H9 (cell line): ENCODE measurements around the gene LRRK2. TPM values are rescaled to one million over a fixed set of nuclear protein-coding genes. Genes with fewer than 3 reads are reported as not detected.

Source experiments
- DNase-seq: peaks from one replicate; pipeline ENCODE4 v3.0.0-alpha.2; 2017
- H2AFZ ChIP-seq: one replicate; pipeline ENCODE4 v1.6.1; 2013; ENCODE audit warnings: mild to moderate bottlenecking, low read length, control low read depth, moderate library complexity
- H2AK5ac ChIP-seq: 2 replicates; pipeline ENCODE4 v1.6.1; 2013; ENCODE audit warnings: low read length, control low read depth, mixed read lengths; ENCODE audit not compliant: insufficient read length
- H2BK120ac ChIP-seq: one replicate; pipeline ENCODE4 v1.6.1; 2013; ENCODE audit warnings: low read depth, mild to moderate bottlenecking, low read length, control low read depth, inconsistent platforms; ENCODE audit not compliant: poor library complexity, severe bottlenecking
- H2BK12ac ChIP-seq: 2 replicates; pipeline ENCODE4 v1.6.1; 2013; ENCODE audit warnings: low read length, control low read depth, mixed read lengths, low read depth; ENCODE audit not compliant: insufficient read length
- H2BK15ac ChIP-seq: 2 replicates; pipeline ENCODE4 v1.6.1; 2013; ENCODE audit warnings: low read depth, low read length, control low read depth
- H2BK20ac ChIP-seq: one replicate; pipeline ENCODE4 v1.6.1; 2013; ENCODE audit warnings: low read depth, mild to moderate bottlenecking, low read length, control low read depth, inconsistent platforms; ENCODE audit not compliant: poor library complexity, severe bottlenecking
- H2BK5ac ChIP-seq: 2 replicates; pipeline ENCODE4 v1.6.1; 2013; ENCODE audit warnings: low read length, control low read depth, mixed read lengths; ENCODE audit not compliant: insufficient read length
- H3K14ac ChIP-seq: 2 replicates; pipeline ENCODE4 v1.6.1; 2013; ENCODE audit warnings: low read length, control low read depth; ENCODE audit not compliant: insufficient read depth
- H3K18ac ChIP-seq: 2 replicates; pipeline ENCODE4 v1.6.1; 2013; ENCODE audit warnings: low read depth, mild to moderate bottlenecking, mixed read lengths, low read length, control low read depth; ENCODE audit not compliant: insufficient read length
- H3K23ac ChIP-seq: 2 replicates; pipeline ENCODE4 v1.6.1; 2013; ENCODE audit warnings: low read length, control low read depth, mixed read lengths, low read depth; ENCODE audit not compliant: insufficient read length
- H3K23me2 ChIP-seq: 2 replicates; pipeline ENCODE4 v1.6.1; 2013; ENCODE audit warnings: low read depth, mild to moderate bottlenecking, mixed read lengths, low read length, control low read depth; ENCODE audit not compliant: insufficient read length, poor library complexity, severe bottlenecking
- H3K27ac ChIP-seq: 2 replicates; pipeline ENCODE4 v1.5.1; 2013; ENCODE audit warnings: low read length, control low read depth, mixed read lengths, low read depth; ENCODE audit not compliant: insufficient read length
- H3K27me3 ChIP-seq: 2 replicates; pipeline ENCODE4 v1.6.1; 2013; ENCODE audit warnings: low read length, control low read depth, inconsistent platforms; ENCODE audit not compliant: insufficient read depth
- H3K4ac ChIP-seq: 2 replicates; pipeline ENCODE4 v1.6.1; 2013; ENCODE audit warnings: low read depth, mild to moderate bottlenecking, control low read depth, inconsistent platforms, low read length, moderate library complexity
- H3K4me1 ChIP-seq: 2 replicates; pipeline ENCODE4 v1.6.1; 2013; ENCODE audit warnings: low read length, control low read depth, inconsistent platforms; ENCODE audit not compliant: insufficient read depth
- H3K4me2 ChIP-seq: 2 replicates; pipeline ENCODE4 v1.6.1; 2013; ENCODE audit warnings: low read length, control low read depth, mixed read lengths; ENCODE audit not compliant: insufficient read length, insufficient read depth
- H3K56ac ChIP-seq: 2 replicates; pipeline ENCODE4 v1.6.1; 2013; ENCODE audit warnings: low read depth, mild to moderate bottlenecking, mixed read lengths, low read length, control low read depth; ENCODE audit not compliant: insufficient read length
- H3K79me1 ChIP-seq: 2 replicates; pipeline ENCODE4 v1.6.1; 2013; ENCODE audit warnings: low read depth, mild to moderate bottlenecking, moderate library complexity, low read length, control low read depth, inconsistent platforms; ENCODE audit not compliant: insufficient read depth, poor library complexity, severe bottlenecking
- H3K79me2 ChIP-seq: 2 replicates; pipeline ENCODE4 v1.6.1; 2013; ENCODE audit warnings: low read length, control low read depth, inconsistent platforms; ENCODE audit not compliant: insufficient read depth
- H3K9ac ChIP-seq: 2 replicates; pipeline ENCODE4 v1.6.1; 2013; ENCODE audit warnings: low read length, control low read depth, mixed read lengths; ENCODE audit not compliant: insufficient read length; ENCODE audit errors: extremely low read depth
- H3K9me3 ChIP-seq: one replicate; pipeline ENCODE4 v1.6.1; 2013; ENCODE audit warnings: low read depth, low read length, inconsistent platforms; ENCODE audit not compliant: control insufficient read depth
- H3T11ph ChIP-seq: one replicate; pipeline ENCODE4 v1.6.1; 2013; ENCODE audit warnings: mild to moderate bottlenecking, low read length, control low read depth, inconsistent platforms
- H4K20me1 ChIP-seq: one replicate; pipeline ENCODE4 v1.6.1; 2013; ENCODE audit not compliant: control insufficient read depth, insufficient read length, insufficient read depth
- H4K5ac ChIP-seq: 2 replicates; pipeline ENCODE4 v1.6.1; 2013; ENCODE audit warnings: low read depth, mild to moderate bottlenecking, mixed read lengths, low read length, control low read depth; ENCODE audit not compliant: insufficient read length
- H4K8ac ChIP-seq: replicated peaks from 2 replicates; pipeline ENCODE4 v1.6.1; 2013; ENCODE audit warnings: low read length, control low read depth, mixed read lengths, low read depth; ENCODE audit not compliant: insufficient read length
- H4K91ac ChIP-seq: 2 replicates; pipeline ENCODE4 v1.6.1; 2013; ENCODE audit warnings: low read depth, mild to moderate bottlenecking, moderate library complexity, mixed read lengths, low read length, control low read depth; ENCODE audit not compliant: insufficient read length
- H3K27ac Mint-ChIP-seq, 3 experiments: 2 replicates in 2 of 3; 3 replicates in 1 of 3; pipeline ENCODE4 v1.8.0; 2020 to 2021; ENCODE audit warnings: mixed read lengths in 3 of 3, mild to moderate bottlenecking in 1 of 3, moderate library complexity in 1 of 3
- H3K27me3 Mint-ChIP-seq: 2 replicates; pipeline ENCODE4 v1.8.0; 2021; ENCODE audit warnings: low read depth, mild to moderate bottlenecking, moderate library complexity, mixed read lengths
- H3K36me3 Mint-ChIP-seq, 3 experiments: 2 replicates in 2 of 3; 3 replicates in 1 of 3; pipeline ENCODE4 v1.8.0; 2020 to 2021; ENCODE audit warnings: low read depth in 3 of 3, mixed read lengths in 3 of 3; ENCODE audit not compliant: insufficient read depth in 1 of 3
- H3K4me1 Mint-ChIP-seq, 2 experiments: 2 replicates each; pipeline ENCODE4 v1.8.0; 2020; ENCODE audit warnings: mixed read lengths in 2 of 2
- H3K4me3 Mint-ChIP-seq, 2 experiments: 2 replicates in 1 of 2; 3 replicates in 1 of 2; pipeline ENCODE4 v1.8.0; 2020 to 2021; ENCODE audit warnings: mild to moderate bottlenecking in 2 of 2, mixed read lengths in 2 of 2, moderate library complexity in 1 of 2
- H3K9me3 Mint-ChIP-seq, 2 experiments: 2 replicates in 1 of 2; 3 replicates in 1 of 2; pipeline ENCODE4 v1.8.0; 2020; ENCODE audit warnings: mild to moderate bottlenecking in 2 of 2, mixed read lengths in 2 of 2, moderate library complexity in 1 of 2
- WGBS: extraction: QIAGEN DNeasy Blood & Tissue Kit; methylation state at CpG from one replicate; pipeline ENCODE4 v1.1.7; 2013; ENCODE audit warnings: missing lambda C conversion rate, low lambda C conversion rate, mixed read lengths; ENCODE audit not compliant: insufficient read length; ENCODE audit errors: extremely low coverage; 5-methylcytosine and 5-hydroxymethylcytosine counted together
- total RNA-seq: library from RNA; stranded (reverse); gene quantifications from 2 replicates; pipeline ENCODE4 v1.2.1, GENCODE V29; 2021
- TF ChIP-seq, protein P1 (sequence below): fragments of 200-600 bp; sonication (generic); conservative IDR thresholded peaks from 3 replicates; pipeline ENCODE4 v1.8.0; 2021; ENCODE audit warnings: antibody characterized with exemption, mild to moderate bottlenecking

LRRK2 gene
- total RNA-seq, 1 experiment from 2014 or later, result 0.17 TPM

DNA sequence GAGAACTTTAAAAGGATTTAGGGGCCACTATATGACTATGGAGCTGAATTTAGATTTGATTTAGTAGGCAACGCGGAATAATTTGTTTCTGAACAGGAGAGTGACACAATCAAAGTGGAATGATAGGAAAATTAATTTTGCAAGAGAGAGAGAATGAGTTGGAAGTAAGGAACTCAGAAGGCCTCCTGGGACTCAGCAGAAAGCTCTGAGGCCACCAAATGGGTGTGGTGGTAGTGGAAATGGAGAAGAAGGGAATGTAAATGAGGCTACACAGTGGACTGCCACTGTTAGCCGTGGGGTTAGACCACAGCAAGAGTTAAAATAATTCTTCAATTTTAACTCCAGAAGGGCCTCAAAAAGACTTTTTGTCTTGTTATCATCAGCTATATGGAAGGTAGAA is 102.7 kb downstream of the LRRK2 start:
- H3K23me2 ChIP-seq, result no peaks in the 10 kb centered on the region
- no peak overlapping the region for H2BK12ac ChIP-seq
- TF ChIP-seq, protein P1, sequence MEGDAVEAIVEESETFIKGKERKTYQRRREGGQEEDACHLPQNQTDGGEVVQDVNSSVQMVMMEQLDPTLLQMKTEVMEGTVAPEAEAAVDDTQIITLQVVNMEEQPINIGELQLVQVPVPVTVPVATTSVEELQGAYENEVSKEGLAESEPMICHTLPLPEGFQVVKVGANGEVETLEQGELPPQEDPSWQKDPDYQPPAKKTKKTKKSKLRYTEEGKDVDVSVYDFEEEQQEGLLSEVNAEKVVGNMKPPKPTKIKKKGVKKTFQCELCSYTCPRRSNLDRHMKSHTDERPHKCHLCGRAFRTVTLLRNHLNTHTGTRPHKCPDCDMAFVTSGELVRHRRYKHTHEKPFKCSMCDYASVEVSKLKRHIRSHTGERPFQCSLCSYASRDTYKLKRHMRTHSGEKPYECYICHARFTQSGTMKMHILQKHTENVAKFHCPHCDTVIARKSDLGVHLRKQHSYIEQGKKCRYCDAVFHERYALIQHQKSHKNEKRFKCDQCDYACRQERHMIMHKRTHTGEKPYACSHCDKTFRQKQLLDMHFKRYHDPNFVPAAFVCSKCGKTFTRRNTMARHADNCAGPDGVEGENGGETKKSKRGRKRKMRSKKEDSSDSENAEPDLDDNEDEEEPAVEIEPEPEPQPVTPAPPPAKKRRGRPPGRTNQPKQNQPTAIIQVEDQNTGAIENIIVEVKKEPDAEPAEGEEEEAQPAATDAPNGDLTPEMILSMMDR, result no peak
- no peak overlapping the region for H2BK5ac ChIP-seq
- H3K27me3 ChIP-seq, result no peaks in the 10 kb centered on the region
- Mint-ChIP-seq H3K27ac (no peak overlapping the region), H3K27me3 (no peaks in the 10 kb centered on the region), H3K4me3 (no peak overlapping the region), H3K36me3 (peaks cover 2 to 19% (median 8%) of the 10 kb centered on the region in 3 experiments; a peak in 4 of 7 replicates), H3K9me3 (peaks cover 13 to 21% of the 10 kb centered on the region in 2 experiments), H3K4me1 (no peaks in the 10 kb centered on the region)
- H2BK120ac ChIP-seq, result no peak overlapping the region
- no peaks in the 10 kb centered on the region for H3K79me1 ChIP-seq
- no peaks in the 10 kb centered on the region for H4K20me1 ChIP-seq
- H3K4ac ChIP-seq, result no peak overlapping the region
- no peak overlapping the region for H4K8ac ChIP-seq
- no peak overlapping the region for H3K9ac ChIP-seq
- H3K9me3 ChIP-seq, result no peaks in the 10 kb centered on the region
- H3K4me1 ChIP-seq, result no peaks in the 10 kb centered on the region
- no peak overlapping the region for H3K14ac ChIP-seq
- no peak overlapping the region for H3K18ac ChIP-seq
- H4K5ac ChIP-seq, result no peak overlapping the region
- no peak overlapping the region for H2BK15ac ChIP-seq
- no peak overlapping the region for H2AK5ac ChIP-seq
- no peak overlapping the region for H4K91ac ChIP-seq
- WGBS, result no CpG with 5 or more reads among the region's 3 CpGs
- H3K23ac ChIP-seq, result no peak overlapping the region
- DNase-seq, result no peak
- H2BK20ac ChIP-seq, result no peak overlapping the region
- H3K79me2 ChIP-seq, result no peaks in the 10 kb centered on the region
- no peak overlapping the region for H3K27ac ChIP-seq
- H2AFZ ChIP-seq, result no peak overlapping the region
- no peak overlapping the region for H3K4me2 ChIP-seq
- H3K56ac ChIP-seq, result no peak overlapping the region
- H3T11ph ChIP-seq, result no peak overlapping the region
